Measurements from ENCODE around the gene ITPK1. TPM values are rescaled to one million over a fixed set of nuclear protein-coding genes. Genes with fewer than 3 reads are reported as not detected.

ITPK1 gene
- polyA plus RNA-seq, 1 of the 3 experiments (the other 2 are of a cell fraction), result 23.2 TPM

- peaks cover 0 to 43% of the 10 kb centered on the region in 2 experiments; a peak in 2 of 4 replicates for H3K4me1 ChIP-seq (ENCODE audit: control insufficient read depth in 1 of 2, insufficient read depth in 2 of 2, low read depth in 1 of 2, low read length in 1 of 2)
- no peak for TF ChIP-seq SIN3A (IDR thresholded peaks at IDR 0.05; ENCODE audit: borderline replicate concordance, low read depth, low read length)
- TF ChIP-seq EP300 (IDR thresholded peaks at IDR 0.05; ENCODE audit: borderline replicate concordance in 1 of 2, low read depth in 1 of 2, low read length in 1 of 2), result no peak
- no peak for TF ChIP-seq GATA2 (CRISPR knock-in tag; IDR thresholded peaks at IDR 0.05)
- no peak for TF ChIP-seq RXRA (IDR thresholded peaks at IDR 0.05; ENCODE audit: borderline replicate concordance, low read depth)
- TF ChIP-seq, protein P1, sequence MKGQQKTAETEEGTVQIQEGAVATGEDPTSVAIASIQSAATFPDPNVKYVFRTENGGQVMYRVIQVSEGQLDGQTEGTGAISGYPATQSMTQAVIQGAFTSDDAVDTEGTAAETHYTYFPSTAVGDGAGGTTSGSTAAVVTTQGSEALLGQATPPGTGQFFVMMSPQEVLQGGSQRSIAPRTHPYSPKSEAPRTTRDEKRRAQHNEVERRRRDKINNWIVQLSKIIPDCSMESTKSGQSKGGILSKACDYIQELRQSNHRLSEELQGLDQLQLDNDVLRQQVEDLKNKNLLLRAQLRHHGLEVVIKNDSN (IDR thresholded peaks at IDR 0.05; ENCODE audit: borderline replicate concordance, low read depth), result no peak
- no peak for TF ChIP-seq EZH2phosphoT487 (IDR thresholded peaks at IDR 0.05; ENCODE audit: borderline replicate concordance, low read depth)
- TF ChIP-seq RFX5 (IDR thresholded peaks at IDR 0.05; ENCODE audit: low read length), result no peak
- no peak for TF ChIP-seq FOXM1 (IDR thresholded peaks at IDR 0.05; ENCODE audit: low read depth)
- no peak for TF ChIP-seq TEAD4 (IDR thresholded peaks at IDR 0.05; ENCODE audit: borderline replicate concordance, insufficient read depth)
- no peak for TF ChIP-seq FOSL2 (IDR thresholded peaks at IDR 0.05; ENCODE audit: borderline replicate concordance, low read depth)
- TF ChIP-seq MEF2A (IDR thresholded peaks at IDR 0.05; ENCODE audit: borderline replicate concordance, low read depth), result no peak
- no peak for TF ChIP-seq JUND (IDR thresholded peaks at IDR 0.05)
- no peak for TF ChIP-seq CTCF (IDR thresholded peaks at IDR 0.05)
- no peak for TF ChIP-seq USF2 (IDR thresholded peaks at IDR 0.05; ENCODE audit: borderline replicate concordance, low read depth, low read length)
- TF ChIP-seq CHD2 (IDR thresholded peaks at IDR 0.05; ENCODE audit: low read length, partially characterized antibody), result no peak
- no peak overlapping the region for H3K4me2 ChIP-seq
- H3K4me3 ChIP-seq (ENCODE audit: low read depth in 2 of 2, low read length in 1 of 2), result no peak overlapping the region
- no peaks in the 10 kb centered on the region for H3K79me2 ChIP-seq (ENCODE audit: insufficient read depth)
- no peaks in the 10 kb centered on the region for H3K9me3 ChIP-seq
- H3K36me3 ChIP-seq (replicated peaks in 1 of 2; ENCODE audit: control insufficient read depth in 1 of 2, insufficient read depth in 2 of 2, low read length in 1 of 2), result no peaks in the 10 kb centered on the region
- WGBS (ENCODE audit: low lambda C conversion rate), result 90% methylated on average over 5 of the region's 5 CpGs
- no peak overlapping the region for H3K9ac ChIP-seq
- DNase-seq, result no peak
- H3K27me3 ChIP-seq (ENCODE audit: insufficient read depth), result no peaks in the 10 kb centered on the region
- no peaks in the 10 kb centered on the region for H3K9me2 ChIP-seq
- CTCF ChIA-PET, result interaction anchor here (0.7 to 1.4 kb wide), 2 partner anchors 15 to 99 kb away, joined by 3 to 5 read pairs; no protein-coding TSS in a partner anchor
- POLR2A ChIA-PET, result no interaction called here
- H3F3A ChIP-seq (replicated peaks; ENCODE audit: insufficient read depth), result no peaks in the 10 kb centered on the region
- no peaks in the 10 kb centered on the region for H4K20me1 ChIP-seq (ENCODE audit: insufficient read depth)
- no peak overlapping the region for H2AFZ ChIP-seq (ENCODE audit: low read depth)
- peak overlapping the region in 1 of 2 experiments; percentile 2; a peak in 1 of 4 replicates for H3K27ac ChIP-seq (ENCODE audit: low read depth in 2 of 2, low read length in 1 of 2)
Observed at GRCh38 chr14:92984082-92984788, 131.5 kb downstream of the ITPK1 start.

All from SK-N-SH (cell line).